ENCODE results near the gene PCDHAC2.

PCDHAC2 gene

GRCh38 chr5:140966293-140967225 lies at the start of gene PCDHAC2:
PCDHAC2 (plus strand) TSS chr5:140966476; CDS start chr5:140966767, 291 bp downstream.
- peak; percentile 62 for DNase-seq (ENCODE audit: low spot score)

GRCh38 chr5:140923601-140924000 lies 42.7 kb upstream of the PCDHAC2 start:
- no peak for DNase-seq (ENCODE audit: low spot score)

GRCh38 chr5:140925806-140926442 lies 40.4 kb upstream of the PCDHAC2 start, which contains the start of gene PCDHAC1:
PCDHAC1 (plus strand) TSS chr5:140926299; CDS start chr5:140926893, 594 bp downstream.
- peak; percentile 4 for DNase-seq (ENCODE audit: low spot score)

GRCh38 chr5:140926443-140927227 lies 39.6 kb upstream of the PCDHAC2 start:
- peak; percentile 80 for DNase-seq (ENCODE audit: low spot score)

- DNase-seq (ENCODE audit: low spot score) = no peak
These were observed 39.1 kb upstream of the PCDHAC2 start for GRCh38 chr5:140927228-140927573.

GRCh38 chr5:140934964-140935606 lies 31.2 kb upstream of the PCDHAC2 start:
- no peak for DNase-seq (ENCODE audit: low spot score)

- DNase-seq (ENCODE audit: low spot score) = no peak
These were observed 19.7 kb upstream of the PCDHAC2 start for GRCh38 chr5:140946578-140946977.

GRCh38 chr5:140951636-140952035 lies 14.6 kb upstream of the PCDHAC2 start:
- no peak for DNase-seq (ENCODE audit: low spot score)

- DNase-seq (ENCODE audit: low spot score) = no peak
These were observed 13.0 kb upstream of the PCDHAC2 start for GRCh38 chr5:140953234-140953633.

- DNase-seq (ENCODE audit: low spot score) = no peak
These were observed 4.1 kb upstream of the PCDHAC2 start for GRCh38 chr5:140962190-140962589.

- DNase-seq (ENCODE audit: low spot score) = no peak
These were observed 1.9 kb upstream of the PCDHAC2 start for GRCh38 chr5:140964356-140964755.

- peak; percentile 9 for DNase-seq (ENCODE audit: low spot score)
These were observed 377 bp upstream of the PCDHAC2 start for GRCh38 chr5:140965905-140966292.

- DNase-seq (ENCODE audit: low spot score) = no peak
These were observed 1.1 kb downstream of the PCDHAC2 start for GRCh38 chr5:140967226-140967893.

GRCh38 chr5:140969880-140970279 lies 3.6 kb downstream of the PCDHAC2 start:
- DNase-seq (ENCODE audit: low spot score) = no peak

GRCh38 chr5:140973550-140973949 lies 7.3 kb downstream of the PCDHAC2 start:
- no peak for DNase-seq (ENCODE audit: low spot score)

- DNase-seq (ENCODE audit: low spot score) = peak; percentile 3
These were observed 10.7 kb downstream of the PCDHAC2 start for GRCh38 chr5:140977003-140977402.

GRCh38 chr5:140978260-140978659 lies 12.0 kb downstream of the PCDHAC2 start:
- no peak for DNase-seq (ENCODE audit: low spot score)

GRCh38 chr5:140978983-140979382 lies 12.7 kb downstream of the PCDHAC2 start:
- no peak for DNase-seq (ENCODE audit: low spot score)

GRCh38 chr5:140982083-140982716 lies 15.9 kb downstream of the PCDHAC2 start:
- no peak for DNase-seq (ENCODE audit: low spot score)

- no peak for DNase-seq (ENCODE audit: low spot score)
These were observed 19.8 kb downstream of the PCDHAC2 start for GRCh38 chr5:140986117-140986521.

GRCh38 chr5:140988100-140988499 lies 21.8 kb downstream of the PCDHAC2 start:
- no peak for DNase-seq (ENCODE audit: low spot score)

Data from kidney tubule cell (primary cell).